Liver (tissue), 9 donors: ENCODE results near the gene PSRC1. TPM values are rescaled to one million over a fixed set of nuclear protein-coding genes. Genes with fewer than 3 reads are reported as not detected.

Experiments
- DNase-seq: peaks from one replicate; pipeline ENCODE4 v3.0.0-alpha.2; 2017; ENCODE audit warnings: low spot score
- H3K27ac ChIP-seq, 2 donors: one replicate each; pipeline ENCODE4 v1.7.0; 2013; ENCODE audit warnings: inconsistent platforms in 2 of 2, low read length in 2 of 2, control low read depth in 1 of 2, low read depth in 1 of 2, mild to moderate bottlenecking in 1 of 2
- H3K27me3 ChIP-seq, 4 donors: one replicate each; pipeline versions ENCODE4 v1.6.1 to v1.7.0; 2013; ENCODE audit warnings: low read length in 3 of 4, inconsistent platforms in 1 of 4, mild to moderate bottlenecking in 1 of 4, moderate library complexity in 1 of 4; ENCODE audit not compliant: control insufficient read depth in 4 of 4, insufficient read depth in 4 of 4
- H3K36me3 ChIP-seq, 4 donors: one replicate each; pipeline versions ENCODE4 v1.6.1 to v1.7.0; 2013; ENCODE audit warnings: low read length in 3 of 4, mild to moderate bottlenecking in 3 of 4, low read depth in 1 of 4, moderate library complexity in 1 of 4; ENCODE audit not compliant: control insufficient read depth in 4 of 4, insufficient read depth in 3 of 4
- H3K4me1 ChIP-seq, 4 donors: one replicate each; pipeline versions ENCODE4 v1.6.1 to v1.7.0; 2013; ENCODE audit warnings: low read length in 3 of 4, mild to moderate bottlenecking in 3 of 4, moderate library complexity in 1 of 4; ENCODE audit not compliant: control insufficient read depth in 4 of 4, insufficient read depth in 4 of 4
- H3K4me3 ChIP-seq, 3 donors: one replicate each; pipeline versions ENCODE4 v1.6.1 to v1.7.0; 2013; ENCODE audit warnings: low read length in 3 of 3, control low read depth in 1 of 3, low read depth in 1 of 3, mild to moderate bottlenecking in 1 of 3
- H3K9ac ChIP-seq, 2 donors: one replicate each; pipeline ENCODE4 v1.7.0; 2013; ENCODE audit warnings: low read length in 2 of 2, mild to moderate bottlenecking in 2 of 2, moderate library complexity in 2 of 2, control low read depth in 1 of 2, low read depth in 1 of 2
- H3K9me3 ChIP-seq, 4 donors: one replicate each; pipeline versions ENCODE4 v1.6.1 to v1.7.0; 2013; ENCODE audit warnings: low read length in 3 of 4; ENCODE audit not compliant: control insufficient read depth in 4 of 4
- ATF3 ChIP-seq: IDR thresholded peaks from 2 replicates; pipeline ENCODE4 v1.6.1; 2016; ENCODE audit warnings: antibody characterized with exemption
- CTCF ChIP-seq: fragments of 150-350 bp; IDR thresholded peaks from 2 replicates; pipeline ENCODE4 v1.5.1; 2017; ENCODE audit warnings: improper control_type of control experiment, low read depth, low read length; ENCODE audit not compliant: missing input control
- EGR1 ChIP-seq, 2 donors: IDR thresholded peaks; 2 replicates each; pipeline ENCODE4 v1.6.1; 2016 to 2018; ENCODE audit warnings: antibody characterized with exemption in 2 of 2, low read depth in 2 of 2
- FOXA1 ChIP-seq: IDR thresholded peaks from 2 replicates; pipeline ENCODE4 v1.6.1; 2016; ENCODE audit warnings: antibody characterized with exemption
- FOXA2 ChIP-seq: IDR thresholded peaks from 2 replicates; pipeline ENCODE4 v1.6.1; 2016; ENCODE audit warnings: antibody characterized with exemption
- GABPA ChIP-seq, 2 donors: IDR thresholded peaks in 1 of 2; conservative IDR thresholded peaks in 1 of 2; 2 replicates each; pipeline ENCODE4 v1.6.1; 2016; ENCODE audit warnings: antibody characterized with exemption in 2 of 2, mild to moderate bottlenecking in 1 of 2, moderate library complexity in 1 of 2
- HNF4A ChIP-seq, 2 donors: conservative IDR thresholded peaks; 2 replicates each; pipeline ENCODE4 v1.6.1; 2016; ENCODE audit warnings: antibody characterized with exemption in 2 of 2, mild to moderate bottlenecking in 2 of 2
- HNF4G ChIP-seq: IDR thresholded peaks from 2 replicates; pipeline ENCODE4 v1.6.1; 2016; ENCODE audit warnings: antibody characterized with exemption
- JUND ChIP-seq, 2 donors: IDR thresholded peaks; 2 replicates each; pipeline ENCODE4 v1.6.1; 2016; ENCODE audit warnings: antibody characterized with exemption in 2 of 2
- MAX ChIP-seq: IDR thresholded peaks from 2 replicates; pipeline ENCODE4 v1.6.1; 2016; ENCODE audit warnings: antibody characterized with exemption
- NR2F2 ChIP-seq: IDR thresholded peaks from 2 replicates; pipeline ENCODE4 v1.6.1; 2016; ENCODE audit warnings: antibody characterized with exemption
- RAD21 ChIP-seq, 2 donors: IDR thresholded peaks; 2 replicates each; pipeline ENCODE4 v1.6.1; 2016; ENCODE audit warnings: antibody characterized with exemption in 2 of 2, mild to moderate bottlenecking in 2 of 2
- REST ChIP-seq: IDR thresholded peaks from 2 replicates; pipeline ENCODE4 v1.6.1; 2016; ENCODE audit warnings: antibody characterized with exemption, mild to moderate bottlenecking
- RXRA ChIP-seq, 2 donors: IDR thresholded peaks; 2 replicates each; pipeline ENCODE4 v1.6.1; 2017 to 2018; ENCODE audit warnings: antibody characterized with exemption in 2 of 2, mild to moderate bottlenecking in 1 of 2
- SP1 ChIP-seq: IDR thresholded peaks from 2 replicates; pipeline ENCODE4 v1.6.1; 2018; ENCODE audit warnings: antibody characterized with exemption, mild to moderate bottlenecking
- TAF1 ChIP-seq: conservative IDR thresholded peaks from 2 replicates; pipeline ENCODE4 v1.6.1; 2016; ENCODE audit warnings: antibody characterized with exemption, mild to moderate bottlenecking
- YY1 ChIP-seq: IDR thresholded peaks from 2 replicates; pipeline ENCODE4 v1.6.1; 2016; ENCODE audit warnings: antibody characterized with exemption, mild to moderate bottlenecking
- ZBTB33 ChIP-seq: IDR thresholded peaks from 2 replicates; pipeline ENCODE4 v1.6.1; 2016; ENCODE audit warnings: antibody characterized with exemption
- WGBS: extraction: QIAGEN DNeasy Blood & Tissue Kit; methylation state at CpG from one replicate; pipeline ENCODE4 v1.1.7; 2013; 5-methylcytosine and 5-hydroxymethylcytosine counted together
- polyA plus RNA-seq, 2 donors: library from polyadenylated mRNA; stranded (reverse) in 1 of 2; unstranded in 1 of 2; fragments of 200-250 nt in 1 of 2; fragments of >200 nt in 1 of 2; fragmentation: Nextera tagmentation in 1 of 2; extraction: Ambion mirVana in 1 of 2; gene quantifications; one replicate each; pipeline versions ENCODE4 v1.2.1 to v1.2.3, GENCODE V29; 2013 to 2015
- total RNA-seq, 2 donors: library from RNA; depleted of rRNA; stranded (reverse); fragments of >200 nt; gene quantifications; one replicate each; pipeline ENCODE4 v1.2.3, GENCODE V29; 2014
- donor health status: healthy.
- donor health status: healthy.
- donor health status: healthy.
- donor health status: healthy.
- donor health status: healthy.

Gene PSRC1
- total and polyA plus RNA-seq, 4 donors, result 0.25 to 2.6 (median 1.1) TPM

GRCh38 chr1:109252167-109252892 lies 30.6 kb downstream of the PSRC1 start:
- WGBS, result 97% methylated on average over 31 of the region's 31 CpGs
- no peak for DNase-seq
- Histone ChIP-seq H3K9ac (no peak overlapping the region), H3K4me3 (no peak overlapping the region), H3K9me3 (no peaks in the 10 kb centered on the region), H3K4me1 (peaks cover 2 to 9% (median 5%) of the 10 kb centered on the region in 4 donors), H3K27ac (no peak overlapping the region), H3K27me3 (no peaks in the 10 kb centered on the region), H3K36me3 (no peaks in the 10 kb centered on the region)
- no peak for TF ChIP-seq HNF4A (conservative IDR thresholded peaks at IDR 0.05)
- TF ChIP-seq RAD21 (IDR thresholded peaks at IDR 0.05), result no peak
- no peak for TF ChIP-seq SP1
- TF ChIP-seq GABPA (IDR thresholded peaks at IDR 0.05 in 1 of 2, conservative IDR thresholded peaks at IDR 0.05 in 1 of 2), result no peak
- no peak for TF ChIP-seq NR2F2
- TF ChIP-seq ZBTB33, result no peak
- TF ChIP-seq RXRA (IDR thresholded peaks at IDR 0.05), result no peak
- TF ChIP-seq JUND (IDR thresholded peaks at IDR 0.05), result no peak
- TF ChIP-seq CTCF, result no peak
- TF ChIP-seq ATF3, result no peak
- no peak for TF ChIP-seq YY1
- TF ChIP-seq MAX, result no peak
- TF ChIP-seq HNF4G, result no peak
- no peak for TF ChIP-seq FOXA1
- no peak for TF ChIP-seq FOXA2
- no peak for TF ChIP-seq TAF1
- TF ChIP-seq REST, result no peak
- TF ChIP-seq EGR1 (IDR thresholded peaks at IDR 0.05; ENCODE audit: low read depth in 2 of 2), result no peak
